ENCODE results near the gene TMA7B.

TMA7B gene

DNA sequence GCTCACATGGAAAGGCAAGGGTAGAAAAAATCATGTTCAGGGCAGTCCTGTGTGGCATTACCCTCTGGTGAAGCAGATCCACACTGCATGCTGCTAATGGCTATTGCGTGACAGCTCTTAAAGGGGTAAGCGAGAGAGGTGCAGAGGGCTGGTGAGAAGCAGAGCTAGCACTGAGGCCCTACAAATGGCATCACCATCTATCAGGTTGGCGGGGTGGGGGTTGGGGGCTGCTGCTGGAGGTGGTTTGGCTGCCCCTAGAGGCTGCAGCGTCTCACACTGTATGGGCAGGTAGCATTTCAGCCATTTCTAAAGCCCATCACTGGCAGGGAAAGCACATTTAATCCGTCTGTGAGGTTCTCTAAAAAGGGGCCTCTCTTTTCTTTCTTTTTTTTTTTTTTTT is 16.9 kb upstream of the TMA7B start:
- Histone ChIP-seq H3K27ac (replicated peaks) (no peak overlapping the region), H3K4me3 (replicated peaks; ENCODE audit: insufficient read depth, low read length) (no peak overlapping the region), H3K27me3 (ENCODE audit: insufficient read depth, poor library complexity, severe bottlenecking) (no peaks in the 10 kb centered on the region)
- DNase-seq (ENCODE audit: low read depth in 1 of 2, low spot score in 1 of 2) = no peak
- TF ChIP-seq SPI1 (IDR thresholded peaks at IDR 0.05; ENCODE audit: borderline replicate concordance, low read depth) (no peak), GABPA (IDR thresholded peaks at IDR 0.05; ENCODE audit: low read depth) (no peak), POLR2AphosphoS5 (IDR thresholded peaks at IDR 0.05; ENCODE audit: low read depth) (no peak)
- TF ChIP-seq, protein P1, sequence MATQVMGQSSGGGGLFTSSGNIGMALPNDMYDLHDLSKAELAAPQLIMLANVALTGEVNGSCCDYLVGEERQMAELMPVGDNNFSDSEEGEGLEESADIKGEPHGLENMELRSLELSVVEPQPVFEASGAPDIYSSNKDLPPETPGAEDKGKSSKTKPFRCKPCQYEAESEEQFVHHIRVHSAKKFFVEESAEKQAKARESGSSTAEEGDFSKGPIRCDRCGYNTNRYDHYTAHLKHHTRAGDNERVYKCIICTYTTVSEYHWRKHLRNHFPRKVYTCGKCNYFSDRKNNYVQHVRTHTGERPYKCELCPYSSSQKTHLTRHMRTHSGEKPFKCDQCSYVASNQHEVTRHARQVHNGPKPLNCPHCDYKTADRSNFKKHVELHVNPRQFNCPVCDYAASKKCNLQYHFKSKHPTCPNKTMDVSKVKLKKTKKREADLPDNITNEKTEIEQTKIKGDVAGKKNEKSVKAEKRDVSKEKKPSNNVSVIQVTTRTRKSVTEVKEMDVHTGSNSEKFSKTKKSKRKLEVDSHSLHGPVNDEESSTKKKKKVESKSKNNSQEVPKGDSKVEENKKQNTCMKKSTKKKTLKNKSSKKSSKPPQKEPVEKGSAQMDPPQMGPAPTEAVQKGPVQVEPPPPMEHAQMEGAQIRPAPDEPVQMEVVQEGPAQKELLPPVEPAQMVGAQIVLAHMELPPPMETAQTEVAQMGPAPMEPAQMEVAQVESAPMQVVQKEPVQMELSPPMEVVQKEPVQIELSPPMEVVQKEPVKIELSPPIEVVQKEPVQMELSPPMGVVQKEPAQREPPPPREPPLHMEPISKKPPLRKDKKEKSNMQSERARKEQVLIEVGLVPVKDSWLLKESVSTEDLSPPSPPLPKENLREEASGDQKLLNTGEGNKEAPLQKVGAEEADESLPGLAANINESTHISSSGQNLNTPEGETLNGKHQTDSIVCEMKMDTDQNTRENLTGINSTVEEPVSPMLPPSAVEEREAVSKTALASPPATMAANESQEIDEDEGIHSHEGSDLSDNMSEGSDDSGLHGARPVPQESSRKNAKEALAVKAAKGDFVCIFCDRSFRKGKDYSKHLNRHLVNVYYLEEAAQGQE (IDR thresholded peaks at IDR 0.05; ENCODE audit: insufficient replicate concordance, low read depth) = no peak
- TF ChIP-seq, protein P2, sequence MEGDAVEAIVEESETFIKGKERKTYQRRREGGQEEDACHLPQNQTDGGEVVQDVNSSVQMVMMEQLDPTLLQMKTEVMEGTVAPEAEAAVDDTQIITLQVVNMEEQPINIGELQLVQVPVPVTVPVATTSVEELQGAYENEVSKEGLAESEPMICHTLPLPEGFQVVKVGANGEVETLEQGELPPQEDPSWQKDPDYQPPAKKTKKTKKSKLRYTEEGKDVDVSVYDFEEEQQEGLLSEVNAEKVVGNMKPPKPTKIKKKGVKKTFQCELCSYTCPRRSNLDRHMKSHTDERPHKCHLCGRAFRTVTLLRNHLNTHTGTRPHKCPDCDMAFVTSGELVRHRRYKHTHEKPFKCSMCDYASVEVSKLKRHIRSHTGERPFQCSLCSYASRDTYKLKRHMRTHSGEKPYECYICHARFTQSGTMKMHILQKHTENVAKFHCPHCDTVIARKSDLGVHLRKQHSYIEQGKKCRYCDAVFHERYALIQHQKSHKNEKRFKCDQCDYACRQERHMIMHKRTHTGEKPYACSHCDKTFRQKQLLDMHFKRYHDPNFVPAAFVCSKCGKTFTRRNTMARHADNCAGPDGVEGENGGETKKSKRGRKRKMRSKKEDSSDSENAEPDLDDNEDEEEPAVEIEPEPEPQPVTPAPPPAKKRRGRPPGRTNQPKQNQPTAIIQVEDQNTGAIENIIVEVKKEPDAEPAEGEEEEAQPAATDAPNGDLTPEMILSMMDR (IDR thresholded peaks at IDR 0.05; ENCODE audit: insufficient read depth, low read length) = no peak

DNA sequence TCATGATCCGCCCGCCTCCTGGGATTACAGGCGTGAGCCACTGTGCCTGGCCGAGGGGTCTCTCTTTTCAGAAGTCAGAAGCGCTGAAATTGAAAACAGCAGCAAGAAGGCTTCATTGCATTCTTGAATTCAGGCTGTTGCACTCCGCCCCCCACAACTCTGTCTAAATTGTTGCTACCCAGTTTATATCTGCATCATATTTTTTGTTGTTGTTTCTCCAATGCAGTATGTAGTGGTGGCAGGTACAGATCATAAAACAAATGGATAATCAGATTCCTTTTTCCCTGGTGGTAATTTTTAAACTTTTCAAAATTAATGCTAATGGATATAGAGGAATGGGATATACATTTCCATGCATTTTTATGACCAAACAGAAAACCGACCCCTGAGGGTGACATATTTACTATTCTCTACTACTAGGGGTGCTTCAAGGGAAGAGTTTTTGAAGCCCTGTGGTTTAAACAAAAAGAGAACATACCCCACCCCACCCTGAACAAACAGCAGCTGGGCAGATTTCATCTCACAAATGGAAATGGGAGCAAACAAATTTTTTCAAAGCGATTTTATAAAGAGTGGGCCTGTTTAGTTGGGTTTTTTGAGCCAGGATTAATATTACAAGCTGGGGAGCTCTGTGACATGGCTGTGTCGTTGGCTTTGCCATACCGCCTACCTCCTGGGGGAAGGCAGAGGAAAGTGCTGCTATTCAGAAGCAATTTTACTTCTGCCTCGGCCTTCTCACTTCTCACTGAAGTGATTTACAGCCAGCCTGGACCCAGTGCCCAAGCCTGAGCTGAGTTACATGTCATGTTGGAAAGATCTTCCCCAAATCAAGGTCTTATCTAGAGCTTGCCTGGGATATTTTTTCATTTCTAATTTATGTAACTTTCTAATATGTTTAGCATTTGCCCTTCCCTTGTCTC is 16.0 kb upstream of the TMA7B start:
- DNase-seq (ENCODE audit: low read depth in 1 of 2, low spot score in 1 of 2) = no peak
- Histone ChIP-seq H3K27me3 (ENCODE audit: insufficient read depth, poor library complexity, severe bottlenecking) (peaks cover 2% of the 10 kb centered on the region), H3K27ac (replicated peaks) (no peak overlapping the region), H3K4me3 (replicated peaks; ENCODE audit: insufficient read depth, low read length) (no peak overlapping the region)
- TF ChIP-seq, protein P2 (IDR thresholded peaks at IDR 0.05; ENCODE audit: insufficient read depth, low read length) = no peak
- TF ChIP-seq, protein P1 (IDR thresholded peaks at IDR 0.05; ENCODE audit: insufficient replicate concordance, low read depth) = no peak
- TF ChIP-seq SPI1 (IDR thresholded peaks at IDR 0.05; ENCODE audit: borderline replicate concordance, low read depth) (no peak), POLR2AphosphoS5 (IDR thresholded peaks at IDR 0.05; ENCODE audit: low read depth) (no peak), GABPA (IDR thresholded peaks at IDR 0.05; ENCODE audit: low read depth) (no peak)

- Histone ChIP-seq H3K27ac (replicated peaks) (no peak overlapping the region), H3K27me3 (ENCODE audit: insufficient read depth, poor library complexity, severe bottlenecking) (peaks cover 2% of the 10 kb centered on the region), H3K4me3 (replicated peaks; ENCODE audit: insufficient read depth, low read length) (no peak overlapping the region)
- DNase-seq (ENCODE audit: low read depth in 1 of 2, low spot score in 1 of 2) = no peak
- TF ChIP-seq, protein P1 (IDR thresholded peaks at IDR 0.05; ENCODE audit: insufficient replicate concordance, low read depth) = no peak
- TF ChIP-seq, protein P2 (IDR thresholded peaks at IDR 0.05; ENCODE audit: insufficient read depth, low read length) = no peak
- no peak for TF ChIP-seq POLR2AphosphoS5 (IDR thresholded peaks at IDR 0.05; ENCODE audit: low read depth)
- TF ChIP-seq SPI1 (IDR thresholded peaks at IDR 0.05; ENCODE audit: borderline replicate concordance, low read depth) = no peak
- TF ChIP-seq GABPA (IDR thresholded peaks at IDR 0.05; ENCODE audit: low read depth) = no peak
These were observed 14.1 kb upstream of the TMA7B start for GRCh38 chr22:39946126-39946502.

Measured in HL-60 (cell line).